WTC11 (cell line): ENCODE data around the gene MECR. TPM values are rescaled to one million over a fixed set of nuclear protein-coding genes. Genes with fewer than 3 reads are reported as not detected.

Experiments
- ATAC-seq: fragments of 200-7000 bp; cut with Tn5 transposase; 2 replicates; pipeline ENCODE4 v1.10.0; 2021; ENCODE audit warnings: mild to moderate bottlenecking, moderate library complexity
- CTCF ChIA-PET: fragments of 300-600 bp; sonication (Branson Sonifier 250); formaldehyde crosslinking; loops from one replicate; lab custom pipeline; 2021; ENCODE audit warnings: antibody characterized with exemption; lab: Charles Lee
- POLR2A ChIA-PET: fragments of 350-600 bp; sonication (Branson Sonifier 250); formaldehyde crosslinking; loops from one replicate; lab custom pipeline; 2021; ENCODE audit warnings: antibody characterized with exemption; lab: Charles Lee
- DNase-seq: peaks from one replicate; pipeline ENCODE4 v3.0.0; 2021; ENCODE audit warnings: low spot score
- H3K27ac Mint-ChIP-seq: 2 replicates; pipeline ENCODE4 v1.8.0; 2021; ENCODE audit warnings: mixed read lengths
- H3K27me3 Mint-ChIP-seq: 2 replicates; pipeline ENCODE4 v1.8.0; 2021; ENCODE audit warnings: low read depth, mild to moderate bottlenecking, moderate library complexity, mixed read lengths
- H3K36me3 Mint-ChIP-seq: 2 replicates; pipeline ENCODE4 v1.8.0; 2021; ENCODE audit warnings: mixed read lengths
- H3K4me1 Mint-ChIP-seq: 2 replicates; pipeline ENCODE4 v1.8.0; 2022; ENCODE audit warnings: mixed read lengths
- H3K4me3 Mint-ChIP-seq: 2 replicates; pipeline ENCODE4 v1.8.0; 2021; ENCODE audit warnings: mild to moderate bottlenecking, moderate library complexity, mixed read lengths
- H3K9me3 Mint-ChIP-seq: 2 replicates; pipeline ENCODE4 v1.8.0; 2021; ENCODE audit warnings: mixed read lengths
- ATF1 ChIP-seq: sonication (generic); formaldehyde crosslinking; IDR thresholded peaks from 2 replicates; pipeline ENCODE4 v1.8.1; 2023; ENCODE audit warnings: mild to moderate bottlenecking, moderate library complexity, missing genetic modification reagents
- CREM ChIP-seq: sonication (generic); formaldehyde crosslinking; IDR thresholded peaks from 2 replicates; pipeline ENCODE4 v1.8.1; 2022; ENCODE audit warnings: mild to moderate bottlenecking, missing genetic modification reagents, moderate library complexity
- ELF4 ChIP-seq: sonication (generic); formaldehyde crosslinking; IDR thresholded peaks from 2 replicates; pipeline ENCODE4 v1.8.1; 2022; ENCODE audit warnings: low read depth, mild to moderate bottlenecking, moderate library complexity, missing genetic modification reagents
- FOXP1 ChIP-seq: sonication (generic); formaldehyde crosslinking; IDR thresholded peaks from 2 replicates; pipeline ENCODE4 v1.8.0; 2022; ENCODE audit warnings: missing genetic modification reagents, mild to moderate bottlenecking, moderate library complexity, borderline replicate concordance
- JAZF1 ChIP-seq: fragments of 250-450 bp; sonication (Bioruptor Pico); IDR thresholded peaks from 2 replicates; pipeline ENCODE4 v1.9.0; 2021; ENCODE audit warnings: moderate library complexity, mild to moderate bottlenecking, inconsistent platforms
- JUN ChIP-seq: sonication (generic); formaldehyde crosslinking; IDR thresholded peaks from 2 replicates; pipeline ENCODE4 v1.8.0; 2023; ENCODE audit warnings: mild to moderate bottlenecking, missing genetic modification reagents
- SP1 ChIP-seq: sonication (generic); formaldehyde crosslinking; conservative IDR thresholded peaks from 2 replicates; pipeline ENCODE4 v1.8.1; 2022; ENCODE audit warnings: missing genetic modification reagents
- TCF7 ChIP-seq: sonication (generic); formaldehyde crosslinking; IDR thresholded peaks from 2 replicates; pipeline ENCODE4 v1.8.0; 2022; ENCODE audit warnings: mild to moderate bottlenecking, low read depth, missing genetic modification reagents, moderate library complexity
- total RNA-seq: library from RNA; stranded (reverse); gene quantifications from 3 replicates; pipeline ENCODE4 v1.2.3, GENCODE V29; 2021
- TF ChIP-seq, protein P1 (sequence below): fragments of 250-450 bp; sonication (Bioruptor Pico); IDR thresholded peaks from 2 replicates; pipeline ENCODE4 v1.9.0; 2021; ENCODE audit warnings: mild to moderate bottlenecking, borderline replicate concordance
- TF ChIP-seq, protein P2 (sequence below): fragments of 250-450 bp; sonication (Bioruptor Pico); IDR thresholded peaks from 2 replicates; pipeline ENCODE4 v1.9.0; 2021; ENCODE audit warnings: mild to moderate bottlenecking
- TF ChIP-seq, protein P3 (sequence below): sonication (generic); formaldehyde crosslinking; IDR thresholded peaks from 2 replicates; pipeline ENCODE4 v1.8.0; 2022; ENCODE audit warnings: mild to moderate bottlenecking, missing genetic modification reagents
- TF ChIP-seq, protein P4 (sequence below): sonication (generic); formaldehyde crosslinking; IDR thresholded peaks from 2 replicates; pipeline ENCODE4 v1.8.1; 2023; ENCODE audit warnings: mild to moderate bottlenecking, missing genetic modification reagents, borderline replicate concordance
- TF ChIP-seq, protein P5 (sequence below): sonication (generic); formaldehyde crosslinking; IDR thresholded peaks from 2 replicates; pipeline ENCODE4 v1.8.0; 2022; ENCODE audit warnings: missing genetic modification reagents

The MECR gene
- total RNA-seq, 1 experiment from 2014 or later = 37.6 TPM

DNA sequence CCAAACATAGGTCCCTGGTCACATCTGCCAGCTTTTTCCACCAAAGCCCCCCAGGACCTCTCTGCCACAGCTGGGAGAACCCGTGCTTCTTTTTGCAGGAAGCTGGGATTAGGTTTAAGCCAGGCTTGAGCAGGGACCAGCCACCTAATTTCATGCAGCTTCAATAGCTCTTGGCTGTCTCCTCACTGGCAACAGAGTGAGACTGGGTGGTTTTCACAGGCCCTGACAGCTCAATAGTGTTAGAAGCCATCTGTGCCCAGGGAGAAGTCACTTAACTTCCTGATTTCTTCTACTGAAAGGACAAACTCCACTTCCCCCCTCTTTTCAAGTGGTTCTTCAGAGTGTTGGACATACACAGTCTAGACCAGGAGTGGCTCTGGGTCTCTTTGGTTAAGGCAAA is 28.7 kb downstream of the MECR start:
- POLR2A ChIA-PET = no interaction called here
- ATAC-seq (no peak), DNase-seq (no peak)
- peaks cover 31% of the 10 kb centered on the region for H3K36me3 Mint-ChIP-seq
- no peaks in the 10 kb centered on the region for H3K9me3 Mint-ChIP-seq
- no peak overlapping the region for H3K4me3 Mint-ChIP-seq
- H3K27ac Mint-ChIP-seq = peak overlapping the region; percentile 68; the same call in 1 of the 2 replicates
- H3K27me3 Mint-ChIP-seq = no peaks in the 10 kb centered on the region
- peaks cover 8% of the 10 kb centered on the region for H3K4me1 Mint-ChIP-seq
- CTCF ChIA-PET = interaction anchor here (0.7 to 3.1 kb wide), 30 partner anchors 8 to 324 kb away, joined by 3 to 29 read pairs (median 5); partner anchors contain the start of genes EPB41, PTPRU, SRSF4 and TMEM200B
- TF ChIP-seq JAZF1 (CRISPR knock-in tag) (no peak), ELF4 (CRISPR knock-in tag) (no peak)
- TF ChIP-seq, protein P1, sequence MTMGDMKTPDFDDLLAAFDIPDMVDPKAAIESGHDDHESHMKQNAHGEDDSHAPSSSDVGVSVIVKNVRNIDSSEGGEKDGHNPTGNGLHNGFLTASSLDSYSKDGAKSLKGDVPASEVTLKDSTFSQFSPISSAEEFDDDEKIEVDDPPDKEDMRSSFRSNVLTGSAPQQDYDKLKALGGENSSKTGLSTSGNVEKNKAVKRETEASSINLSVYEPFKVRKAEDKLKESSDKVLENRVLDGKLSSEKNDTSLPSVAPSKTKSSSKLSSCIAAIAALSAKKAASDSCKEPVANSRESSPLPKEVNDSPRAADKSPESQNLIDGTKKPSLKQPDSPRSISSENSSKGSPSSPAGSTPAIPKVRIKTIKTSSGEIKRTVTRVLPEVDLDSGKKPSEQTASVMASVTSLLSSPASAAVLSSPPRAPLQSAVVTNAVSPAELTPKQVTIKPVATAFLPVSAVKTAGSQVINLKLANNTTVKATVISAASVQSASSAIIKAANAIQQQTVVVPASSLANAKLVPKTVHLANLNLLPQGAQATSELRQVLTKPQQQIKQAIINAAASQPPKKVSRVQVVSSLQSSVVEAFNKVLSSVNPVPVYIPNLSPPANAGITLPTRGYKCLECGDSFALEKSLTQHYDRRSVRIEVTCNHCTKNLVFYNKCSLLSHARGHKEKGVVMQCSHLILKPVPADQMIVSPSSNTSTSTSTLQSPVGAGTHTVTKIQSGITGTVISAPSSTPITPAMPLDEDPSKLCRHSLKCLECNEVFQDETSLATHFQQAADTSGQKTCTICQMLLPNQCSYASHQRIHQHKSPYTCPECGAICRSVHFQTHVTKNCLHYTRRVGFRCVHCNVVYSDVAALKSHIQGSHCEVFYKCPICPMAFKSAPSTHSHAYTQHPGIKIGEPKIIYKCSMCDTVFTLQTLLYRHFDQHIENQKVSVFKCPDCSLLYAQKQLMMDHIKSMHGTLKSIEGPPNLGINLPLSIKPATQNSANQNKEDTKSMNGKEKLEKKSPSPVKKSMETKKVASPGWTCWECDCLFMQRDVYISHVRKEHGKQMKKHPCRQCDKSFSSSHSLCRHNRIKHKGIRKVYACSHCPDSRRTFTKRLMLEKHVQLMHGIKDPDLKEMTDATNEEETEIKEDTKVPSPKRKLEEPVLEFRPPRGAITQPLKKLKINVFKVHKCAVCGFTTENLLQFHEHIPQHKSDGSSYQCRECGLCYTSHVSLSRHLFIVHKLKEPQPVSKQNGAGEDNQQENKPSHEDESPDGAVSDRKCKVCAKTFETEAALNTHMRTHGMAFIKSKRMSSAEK (CRISPR knock-in tag) = no peak

DNA sequence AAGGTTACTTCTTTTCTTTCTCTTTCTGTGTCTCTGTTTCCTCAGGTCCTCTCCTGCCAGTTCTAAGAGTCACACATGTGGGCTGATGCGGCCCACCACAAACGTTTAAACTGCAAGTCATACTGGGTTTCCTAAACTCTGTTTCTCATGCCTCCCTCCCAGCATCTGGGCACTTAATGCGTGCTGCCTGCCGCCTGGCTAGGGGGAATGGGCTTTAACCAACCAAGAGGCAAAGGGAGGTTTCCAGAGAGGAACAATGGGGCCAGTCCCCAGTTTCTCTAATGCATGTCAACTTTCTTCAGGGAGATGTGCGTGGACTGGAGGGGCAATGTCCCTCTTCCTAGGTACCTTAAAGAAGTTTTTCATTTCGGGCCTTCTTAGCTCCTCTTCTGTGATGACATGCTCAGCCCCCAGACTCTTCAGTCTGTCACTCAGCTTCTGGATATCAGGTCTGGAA is 29.1 kb downstream of the MECR start:
- Mint-ChIP-seq H3K9me3 (no peaks in the 10 kb centered on the region), H3K4me3 (no peak overlapping the region), H3K27me3 (no peaks in the 10 kb centered on the region), H3K27ac (no peak overlapping the region), H3K36me3 (peaks cover 32% of the 10 kb centered on the region), H3K4me1 (peaks cover 8% of the 10 kb centered on the region)
- ATAC-seq (no peak), DNase-seq (no peak)
- CTCF ChIA-PET = interaction anchor here (1.0 to 3.1 kb wide), 15 partner anchors 10 to 320 kb away, joined by 3 to 29 read pairs (median 7); partner anchors contain the start of genes EPB41, SRSF4 and TMEM200B
- POLR2A ChIA-PET = no interaction called here
- TF ChIP-seq CREM (CRISPR knock-in tag) (no peak), SP1 (no peak), TCF7 (no peak), JUN (CRISPR knock-in tag) (no peak), FOXP1 (CRISPR knock-in tag) (no peak)
- TF ChIP-seq, protein P2, sequence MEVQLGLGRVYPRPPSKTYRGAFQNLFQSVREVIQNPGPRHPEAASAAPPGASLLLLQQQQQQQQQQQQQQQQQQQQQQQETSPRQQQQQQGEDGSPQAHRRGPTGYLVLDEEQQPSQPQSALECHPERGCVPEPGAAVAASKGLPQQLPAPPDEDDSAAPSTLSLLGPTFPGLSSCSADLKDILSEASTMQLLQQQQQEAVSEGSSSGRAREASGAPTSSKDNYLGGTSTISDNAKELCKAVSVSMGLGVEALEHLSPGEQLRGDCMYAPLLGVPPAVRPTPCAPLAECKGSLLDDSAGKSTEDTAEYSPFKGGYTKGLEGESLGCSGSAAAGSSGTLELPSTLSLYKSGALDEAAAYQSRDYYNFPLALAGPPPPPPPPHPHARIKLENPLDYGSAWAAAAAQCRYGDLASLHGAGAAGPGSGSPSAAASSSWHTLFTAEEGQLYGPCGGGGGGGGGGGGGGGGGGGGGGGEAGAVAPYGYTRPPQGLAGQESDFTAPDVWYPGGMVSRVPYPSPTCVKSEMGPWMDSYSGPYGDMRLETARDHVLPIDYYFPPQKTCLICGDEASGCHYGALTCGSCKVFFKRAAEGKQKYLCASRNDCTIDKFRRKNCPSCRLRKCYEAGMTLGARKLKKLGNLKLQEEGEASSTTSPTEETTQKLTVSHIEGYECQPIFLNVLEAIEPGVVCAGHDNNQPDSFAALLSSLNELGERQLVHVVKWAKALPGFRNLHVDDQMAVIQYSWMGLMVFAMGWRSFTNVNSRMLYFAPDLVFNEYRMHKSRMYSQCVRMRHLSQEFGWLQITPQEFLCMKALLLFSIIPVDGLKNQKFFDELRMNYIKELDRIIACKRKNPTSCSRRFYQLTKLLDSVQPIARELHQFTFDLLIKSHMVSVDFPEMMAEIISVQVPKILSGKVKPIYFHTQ (CRISPR knock-in tag) = no peak
- TF ChIP-seq, protein P3, sequence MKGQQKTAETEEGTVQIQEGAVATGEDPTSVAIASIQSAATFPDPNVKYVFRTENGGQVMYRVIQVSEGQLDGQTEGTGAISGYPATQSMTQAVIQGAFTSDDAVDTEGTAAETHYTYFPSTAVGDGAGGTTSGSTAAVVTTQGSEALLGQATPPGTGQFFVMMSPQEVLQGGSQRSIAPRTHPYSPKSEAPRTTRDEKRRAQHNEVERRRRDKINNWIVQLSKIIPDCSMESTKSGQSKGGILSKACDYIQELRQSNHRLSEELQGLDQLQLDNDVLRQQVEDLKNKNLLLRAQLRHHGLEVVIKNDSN (CRISPR knock-in tag) = no peak

DNA sequence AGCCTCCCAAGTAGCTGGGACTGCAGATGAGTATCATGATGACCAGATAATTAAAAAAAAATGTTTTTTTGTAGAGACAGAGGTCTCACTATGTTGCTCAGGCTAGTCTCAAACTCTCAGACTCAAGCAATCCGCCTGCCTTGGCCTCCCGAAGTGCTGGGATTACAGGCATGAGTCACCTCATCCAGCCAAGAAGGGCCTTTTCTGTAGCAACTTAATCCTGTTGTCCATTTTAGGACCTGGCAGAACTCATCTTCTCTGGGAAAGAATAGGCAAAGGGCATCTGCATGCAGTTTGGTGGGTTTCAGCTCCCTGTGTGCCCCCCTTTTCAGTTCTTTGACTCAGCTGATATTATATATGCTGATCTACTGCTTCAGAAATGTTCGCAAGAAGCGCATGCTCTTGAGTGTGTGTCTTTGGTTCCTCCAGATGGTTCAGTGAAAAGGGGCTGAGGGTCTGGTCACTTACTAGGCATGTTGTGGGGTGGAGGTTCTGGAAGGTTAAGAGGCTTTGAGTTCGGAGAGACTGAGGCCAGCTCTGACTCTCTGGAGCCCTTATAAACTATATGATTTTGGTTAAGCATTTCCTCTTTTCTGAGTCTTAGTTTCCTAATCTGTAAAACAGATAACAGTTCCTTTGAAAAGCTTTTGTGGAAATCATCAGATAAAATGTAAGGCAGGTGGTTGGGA is 29.7 kb downstream of the MECR start:
- ChIA-PET CTCF (interaction anchor here (1.5 to 4.9 kb wide), 5 partner anchors 19 to 319 kb away, joined by 6 to 57 read pairs (median 25); partner anchors contain the start of genes SRSF4 and TMEM200B), POLR2A (no interaction called here)
- H3K4me3 Mint-ChIP-seq = no peak overlapping the region
- no peak for ATAC-seq
- peaks cover 8% of the 10 kb centered on the region for H3K4me1 Mint-ChIP-seq
- no peak overlapping the region for H3K27ac Mint-ChIP-seq
- peaks cover 32% of the 10 kb centered on the region for H3K36me3 Mint-ChIP-seq
- DNase-seq = no peak
- no peaks in the 10 kb centered on the region for H3K27me3 Mint-ChIP-seq
- no peaks in the 10 kb centered on the region for H3K9me3 Mint-ChIP-seq
- TF ChIP-seq, protein P4, sequence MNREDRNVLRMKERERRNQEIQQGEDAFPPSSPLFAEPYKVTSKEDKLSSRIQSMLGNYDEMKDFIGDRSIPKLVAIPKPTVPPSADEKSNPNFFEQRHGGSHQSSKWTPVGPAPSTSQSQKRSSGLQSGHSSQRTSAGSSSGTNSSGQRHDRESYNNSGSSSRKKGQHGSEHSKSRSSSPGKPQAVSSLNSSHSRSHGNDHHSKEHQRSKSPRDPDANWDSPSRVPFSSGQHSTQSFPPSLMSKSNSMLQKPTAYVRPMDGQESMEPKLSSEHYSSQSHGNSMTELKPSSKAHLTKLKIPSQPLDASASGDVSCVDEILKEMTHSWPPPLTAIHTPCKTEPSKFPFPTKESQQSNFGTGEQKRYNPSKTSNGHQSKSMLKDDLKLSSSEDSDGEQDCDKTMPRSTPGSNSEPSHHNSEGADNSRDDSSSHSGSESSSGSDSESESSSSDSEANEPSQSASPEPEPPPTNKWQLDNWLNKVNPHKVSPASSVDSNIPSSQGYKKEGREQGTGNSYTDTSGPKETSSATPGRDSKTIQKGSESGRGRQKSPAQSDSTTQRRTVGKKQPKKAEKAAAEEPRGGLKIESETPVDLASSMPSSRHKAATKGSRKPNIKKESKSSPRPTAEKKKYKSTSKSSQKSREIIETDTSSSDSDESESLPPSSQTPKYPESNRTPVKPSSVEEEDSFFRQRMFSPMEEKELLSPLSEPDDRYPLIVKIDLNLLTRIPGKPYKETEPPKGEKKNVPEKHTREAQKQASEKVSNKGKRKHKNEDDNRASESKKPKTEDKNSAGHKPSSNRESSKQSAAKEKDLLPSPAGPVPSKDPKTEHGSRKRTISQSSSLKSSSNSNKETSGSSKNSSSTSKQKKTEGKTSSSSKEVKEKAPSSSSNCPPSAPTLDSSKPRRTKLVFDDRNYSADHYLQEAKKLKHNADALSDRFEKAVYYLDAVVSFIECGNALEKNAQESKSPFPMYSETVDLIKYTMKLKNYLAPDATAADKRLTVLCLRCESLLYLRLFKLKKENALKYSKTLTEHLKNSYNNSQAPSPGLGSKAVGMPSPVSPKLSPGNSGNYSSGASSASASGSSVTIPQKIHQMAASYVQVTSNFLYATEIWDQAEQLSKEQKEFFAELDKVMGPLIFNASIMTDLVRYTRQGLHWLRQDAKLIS (CRISPR knock-in tag) = no peak
- TF ChIP-seq, protein P5, sequence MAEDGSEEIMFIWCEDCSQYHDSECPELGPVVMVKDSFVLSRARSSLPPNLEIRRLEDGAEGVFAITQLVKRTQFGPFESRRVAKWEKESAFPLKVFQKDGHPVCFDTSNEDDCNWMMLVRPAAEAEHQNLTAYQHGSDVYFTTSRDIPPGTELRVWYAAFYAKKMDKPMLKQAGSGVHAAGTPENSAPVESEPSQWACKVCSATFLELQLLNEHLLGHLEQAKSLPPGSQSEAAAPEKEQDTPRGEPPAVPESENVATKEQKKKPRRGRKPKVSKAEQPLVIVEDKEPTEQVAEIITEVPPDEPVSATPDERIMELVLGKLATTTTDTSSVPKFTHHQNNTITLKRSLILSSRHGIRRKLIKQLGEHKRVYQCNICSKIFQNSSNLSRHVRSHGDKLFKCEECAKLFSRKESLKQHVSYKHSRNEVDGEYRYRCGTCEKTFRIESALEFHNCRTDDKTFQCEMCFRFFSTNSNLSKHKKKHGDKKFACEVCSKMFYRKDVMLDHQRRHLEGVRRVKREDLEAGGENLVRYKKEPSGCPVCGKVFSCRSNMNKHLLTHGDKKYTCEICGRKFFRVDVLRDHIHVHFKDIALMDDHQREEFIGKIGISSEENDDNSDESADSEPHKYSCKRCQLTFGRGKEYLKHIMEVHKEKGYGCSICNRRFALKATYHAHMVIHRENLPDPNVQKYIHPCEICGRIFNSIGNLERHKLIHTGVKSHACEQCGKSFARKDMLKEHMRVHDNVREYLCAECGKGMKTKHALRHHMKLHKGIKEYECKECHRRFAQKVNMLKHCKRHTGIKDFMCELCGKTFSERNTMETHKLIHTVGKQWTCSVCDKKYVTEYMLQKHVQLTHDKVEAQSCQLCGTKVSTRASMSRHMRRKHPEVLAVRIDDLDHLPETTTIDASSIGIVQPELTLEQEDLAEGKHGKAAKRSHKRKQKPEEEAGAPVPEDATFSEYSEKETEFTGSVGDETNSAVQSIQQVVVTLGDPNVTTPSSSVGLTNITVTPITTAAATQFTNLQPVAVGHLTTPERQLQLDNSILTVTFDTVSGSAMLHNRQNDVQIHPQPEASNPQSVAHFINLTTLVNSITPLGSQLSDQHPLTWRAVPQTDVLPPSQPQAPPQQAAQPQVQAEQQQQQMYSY (CRISPR knock-in tag) = no peak
- TF ChIP-seq ATF1 = no peak
